Vagina (tissue), 2 donors: ENCODE results near the gene AMER2. TPM values are rescaled to one million over a fixed set of nuclear protein-coding genes. Genes with fewer than 3 reads are reported as not detected.

Source experiments
- DNase-seq, 2 donors: peaks; one replicate each; pipeline ENCODE4 v3.0.0-alpha.2; 2017; ENCODE audit errors: extremely low spot score in 2 of 2
- H3K27ac ChIP-seq: fragments of 200-600 bp; sonication (generic); one replicate; pipeline ENCODE4 v1.5.1; 2019
- H3K27me3 ChIP-seq: fragments of 200-600 bp; sonication (generic); one replicate; pipeline ENCODE4 v1.5.1; 2019
- H3K36me3 ChIP-seq, 2 donors: fragments of 200-600 bp; sonication (generic); one replicate each; pipeline ENCODE4 v1.5.1; 2017 to 2019
- H3K4me1 ChIP-seq: fragments of 200-600 bp; sonication (generic); one replicate; pipeline ENCODE4 v1.5.1; 2019
- H3K4me3 ChIP-seq, 2 donors: fragments of 200-600 bp; sonication (generic); 1 replicate in 1 of 2; 2 replicates in 1 of 2; pipeline ENCODE4 v1.5.1; 2016 to 2019
- H3K9me3 ChIP-seq: fragments of 200-600 bp; sonication (generic); one replicate; pipeline ENCODE4 v1.5.1; 2019
- CTCF ChIP-seq, 3 experiments: fragments of 450-650 bp in 2 of 3; fragments of 200-600 bp in 1 of 3; sonication (generic) in 1 of 3; IDR thresholded peaks; one replicate each; pipeline ENCODE4 v1.5.1; 2017 to 2019; ENCODE audit warnings: antibody characterized with exemption in 3 of 3, mild to moderate bottlenecking in 2 of 3, moderate library complexity in 2 of 3
- POLR2A ChIP-seq, 2 donors: fragments of 450-650 bp; IDR thresholded peaks; one replicate each; pipeline ENCODE4 v1.6.1; 2017; ENCODE audit warnings: antibody characterized with exemption in 2 of 2, mild to moderate bottlenecking in 2 of 2, moderate library complexity in 2 of 2
- POLR2AphosphoS5 ChIP-seq, 2 donors: sonication (generic); formaldehyde crosslinking; IDR thresholded peaks; one replicate each; pipeline ENCODE4 v1.9.0; 2017; ENCODE audit warnings: antibody characterized with exemption in 2 of 2, mild to moderate bottlenecking in 2 of 2, low read depth in 1 of 2; ENCODE audit not compliant: insufficient read depth in 1 of 2
- intact Hi-C: fragments of 100-400 bp; cut with DNase I; formaldehyde crosslinking; loops from one replicate; pipeline ENCODE4 v1.15.1; 2023
- total RNA-seq: library from RNA; depleted of rRNA; stranded (reverse); fragments of >200 nt; gene quantifications from one replicate; pipeline ENCODE4 v1.2.3, GENCODE V29; 2016

Gene AMER2
- total RNA-seq, 1 donor from 2014 or later: not detected

- H3K9me3 ChIP-seq: no peaks in the 10 kb centered on the region
- no peak overlapping the region for H3K27ac ChIP-seq
- TF ChIP-seq POLR2A (IDR thresholded peaks at IDR 0.05): no peak
- no peak for TF ChIP-seq POLR2AphosphoS5 (IDR thresholded peaks at IDR 0.05; ENCODE audit: insufficient read depth in 1 of 2, low read depth in 1 of 2)
- no peak for TF ChIP-seq CTCF (IDR thresholded peaks at IDR 0.05)
- H3K4me1 ChIP-seq: no peaks in the 10 kb centered on the region
- no peaks in the 10 kb centered on the region for H3K36me3 ChIP-seq
- DNase-seq: no peak
- no peaks in the 10 kb centered on the region for H3K27me3 ChIP-seq
- intact Hi-C loops: no loop called here
- H3K4me3 ChIP-seq: no peak overlapping the region
Measured at GRCh38 chr13:25148402-25148771, 23.7 kb downstream of the AMER2 start.

- TF ChIP-seq POLR2A (IDR thresholded peaks at IDR 0.05): no peak
- no peak for TF ChIP-seq POLR2AphosphoS5 (IDR thresholded peaks at IDR 0.05; ENCODE audit: insufficient read depth in 1 of 2, low read depth in 1 of 2)
- TF ChIP-seq CTCF (IDR thresholded peaks at IDR 0.05): no peak
- Histone ChIP-seq H3K36me3 (no peaks in the 10 kb centered on the region), H3K27me3 (no peaks in the 10 kb centered on the region), H3K4me1 (no peaks in the 10 kb centered on the region), H3K4me3 (no peak overlapping the region), H3K27ac (no peak overlapping the region), H3K9me3 (no peaks in the 10 kb centered on the region)
- no peak for DNase-seq
- intact Hi-C loops: no loop called here
Measured at GRCh38 chr13:25147638-25148401, 24.3 kb downstream of the AMER2 start.

GRCh38 chr13:25143706-25144105 is 28.4 kb downstream of the AMER2 start:
- Histone ChIP-seq H3K4me1 (no peaks in the 10 kb centered on the region), H3K27ac (no peak overlapping the region), H3K27me3 (no peaks in the 10 kb centered on the region), H3K36me3 (no peaks in the 10 kb centered on the region), H3K9me3 (no peaks in the 10 kb centered on the region), H3K4me3 (no peak overlapping the region)
- TF ChIP-seq CTCF (IDR thresholded peaks at IDR 0.05) (no peak), POLR2A (IDR thresholded peaks at IDR 0.05) (no peak), POLR2AphosphoS5 (IDR thresholded peaks at IDR 0.05; ENCODE audit: insufficient read depth in 1 of 2, low read depth in 1 of 2) (no peak)
- no peak for DNase-seq
- intact Hi-C loops: no loop called here

GRCh38 chr13:25141042-25141441 is 31.0 kb downstream of the AMER2 start:
- no peak overlapping the region for H3K27ac ChIP-seq
- H3K36me3 ChIP-seq: no peaks in the 10 kb centered on the region
- H3K4me1 ChIP-seq: no peaks in the 10 kb centered on the region
- DNase-seq: no peak
- TF ChIP-seq POLR2A (IDR thresholded peaks at IDR 0.05): no peak
- no peak for TF ChIP-seq POLR2AphosphoS5 (IDR thresholded peaks at IDR 0.05; ENCODE audit: insufficient read depth in 1 of 2, low read depth in 1 of 2)
- no peak for TF ChIP-seq CTCF (IDR thresholded peaks at IDR 0.05)
- H3K4me3 ChIP-seq: no peak overlapping the region
- intact Hi-C loops: no loop called here
- H3K9me3 ChIP-seq: no peaks in the 10 kb centered on the region
- no peaks in the 10 kb centered on the region for H3K27me3 ChIP-seq

GRCh38 chr13:25137788-25138115 is 34.3 kb downstream of the AMER2 start:
- intact Hi-C loops: no loop called here

More at GRCh38 chr13:25137788-25138115, 34.3 kb downstream of the AMER2 start:
- DNase-seq: no peak
- no peaks in the 10 kb centered on the region for H3K27me3 ChIP-seq
- H3K36me3 ChIP-seq: no peaks in the 10 kb centered on the region
- H3K4me3 ChIP-seq: no peak overlapping the region
- no peaks in the 10 kb centered on the region for H3K9me3 ChIP-seq
- H3K27ac ChIP-seq: no peak overlapping the region
- TF ChIP-seq POLR2AphosphoS5 (IDR thresholded peaks at IDR 0.05; ENCODE audit: insufficient read depth in 1 of 2, low read depth in 1 of 2): no peak
- TF ChIP-seq POLR2A (IDR thresholded peaks at IDR 0.05): no peak
- no peak for TF ChIP-seq CTCF (IDR thresholded peaks at IDR 0.05)
- H3K4me1 ChIP-seq: no peaks in the 10 kb centered on the region
